A673 (cell line): Measurements from ENCODE around the gene EIF5.

Source experiments
- CTCF ChIP-seq: fragments of 300-800, 200-600 bp; sonication (generic); conservative IDR thresholded peaks from 2 replicates; pipeline ENCODE4 v1.5.1; 2017; ENCODE audit warnings: low read depth, mild to moderate bottlenecking, antibody characterized with exemption, low read length, moderate library complexity, mixed read lengths
- EZH2 ChIP-seq: fragments of 200-600 bp; sonication (generic); IDR thresholded peaks from 2 replicates; pipeline ENCODE4 v1.6.1; 2017; ENCODE audit warnings: borderline replicate concordance, low read depth, mild to moderate bottlenecking, mixed read lengths, antibody characterized with exemption, low read length; ENCODE audit not compliant: poor library complexity, severe bottlenecking

GRCh38 chr14:103317251-103317650 lies 16.8 kb upstream of the EIF5 start:
- TF ChIP-seq CTCF (no peak), EZH2 (no peak)
